GM21526 (cell line): ENCODE results near the gene AP2A2.
A peak's percentile ranks its signal among the peaks of the same experiment; 100 is the strongest.

Experiments
- ATAC-seq: cut with Tn5 transposase; IDR thresholded peaks from one replicate; pipeline ENCODE4 v1.9.1; 2021; ENCODE audit warnings: moderate library complexity; ENCODE audit not compliant: unreplicated experiment, low FRiP score

AP2A2 gene

GRCh38 chr11:1037506-1038055 lies 111.9 kb downstream of the AP2A2 start:
- ATAC-seq: no peak

GRCh38 chr11:1038361-1038760 lies 112.7 kb downstream of the AP2A2 start:
- ATAC-seq: no peak

GRCh38 chr11:1038921-1039320 lies 113.3 kb downstream of the AP2A2 start:
- ATAC-seq: no peak

- ATAC-seq: no peak
These were observed 114.1 kb downstream of the AP2A2 start for GRCh38 chr11:1039481-1040427.

GRCh38 chr11:1040428-1041148 lies 114.9 kb downstream of the AP2A2 start:
- ATAC-seq: no peak

GRCh38 chr11:1041149-1041467 lies 115.4 kb downstream of the AP2A2 start:
- no peak for ATAC-seq

- no peak for ATAC-seq
These were observed 115.8 kb downstream of the AP2A2 start for GRCh38 chr11:1041471-1041870.

- ATAC-seq: no peak
These were observed 116.4 kb downstream of the AP2A2 start for GRCh38 chr11:1041936-1042608.

GRCh38 chr11:1042626-1043562 lies 117.2 kb downstream of the AP2A2 start:
- no peak for ATAC-seq

GRCh38 chr11:1043563-1044096 lies 118.0 kb downstream of the AP2A2 start:
- ATAC-seq: no peak

GRCh38 chr11:1044160-1044559 lies 118.5 kb downstream of the AP2A2 start:
- no peak for ATAC-seq

GRCh38 chr11:1047595-1048156 lies 122.0 kb downstream of the AP2A2 start:
- no peak for ATAC-seq

- ATAC-seq: no peak
These were observed 122.9 kb downstream of the AP2A2 start for GRCh38 chr11:1048375-1049070.

- ATAC-seq: no peak
These were observed 123.4 kb downstream of the AP2A2 start for GRCh38 chr11:1049071-1049405.

- no peak for ATAC-seq
These were observed 123.8 kb downstream of the AP2A2 start for GRCh38 chr11:1049431-1049891.

- no peak for ATAC-seq
These were observed 124.4 kb downstream of the AP2A2 start for GRCh38 chr11:1049911-1050580.

GRCh38 chr11:1050581-1051355 lies 125.1 kb downstream of the AP2A2 start:
- ATAC-seq: peak; percentile 71
